Fibroblast of lung (primary cell): ENCODE data around the gene NRARP. TPM values are rescaled to one million over a fixed set of nuclear protein-coding genes. Genes with fewer than 3 reads are reported as not detected.

Source experiments
- DNase-seq, 2 donors: peaks; one replicate each; pipeline versions ENCODE4 v3.0.0 to v3.0.0-alpha.2; 2010; ENCODE audit warnings: low read depth in 2 of 2
- H2AFZ ChIP-seq: 2 replicates; pipeline ENCODE4 v1.5.1; 2012; ENCODE audit warnings: low read length, control low read depth, inconsistent platforms
- H3K27ac ChIP-seq: 2 replicates; pipeline ENCODE4 v1.5.1; 2011; ENCODE audit warnings: low read length, control low read depth; ENCODE audit not compliant: insufficient read depth
- H3K27me3 ChIP-seq: 2 replicates; pipeline ENCODE4 v1.5.1; 2011; ENCODE audit warnings: mild to moderate bottlenecking, low read length; ENCODE audit not compliant: control insufficient read depth, insufficient read depth
- H3K36me3 ChIP-seq: 2 replicates; pipeline ENCODE4 v1.5.1; 2011; ENCODE audit warnings: low read length; ENCODE audit not compliant: control insufficient read depth, insufficient read depth
- H3K4me1 ChIP-seq: 2 replicates; pipeline ENCODE4 v1.5.1; 2011; ENCODE audit warnings: low read length; ENCODE audit not compliant: control insufficient read depth, insufficient read depth; ENCODE audit errors: extremely low read depth
- H3K4me2 ChIP-seq: 2 replicates; pipeline ENCODE4 v1.5.1; 2011; ENCODE audit warnings: low read length, control low read depth; ENCODE audit not compliant: insufficient read depth; ENCODE audit errors: extremely low read depth
- H3K4me3 ChIP-seq, 4 experiments: fragments of 200-600 bp in 1 of 4; sonication (generic) in 1 of 4; replicated peaks in 1 of 4; 2 replicates each; pipeline ENCODE4 v1.5.1; 2011 to 2016; ENCODE audit warnings: low read length in 4 of 4, low read depth in 3 of 4, mild to moderate bottlenecking in 3 of 4, control low read depth in 2 of 4, inconsistent platforms in 1 of 4, mixed read lengths in 1 of 4; ENCODE audit not compliant: insufficient read depth in 1 of 4; ENCODE audit errors: control extremely low read depth in 1 of 4
- H3K79me2 ChIP-seq: 2 replicates; pipeline ENCODE4 v1.5.1; 2012; ENCODE audit warnings: mild to moderate bottlenecking, low read length, inconsistent platforms; ENCODE audit not compliant: control insufficient read depth, insufficient read depth
- H3K9ac ChIP-seq: 2 replicates; pipeline ENCODE4 v1.5.1; 2011; ENCODE audit warnings: mild to moderate bottlenecking, low read length, control low read depth; ENCODE audit not compliant: insufficient read depth
- H3K9me3 ChIP-seq: 2 replicates; pipeline ENCODE4 v1.5.1; 2012; ENCODE audit warnings: low read depth, low read length; ENCODE audit not compliant: control insufficient read depth, insufficient read depth
- H4K20me1 ChIP-seq: 2 replicates; pipeline ENCODE4 v1.5.1; 2011; ENCODE audit warnings: low read length; ENCODE audit not compliant: control insufficient read depth, insufficient read depth; ENCODE audit errors: extremely low read depth
- EZH2 ChIP-seq: IDR thresholded peaks from 2 replicates; pipeline ENCODE4 v1.5.1; 2012; ENCODE audit warnings: low read length, control low read depth, mild to moderate bottlenecking; ENCODE audit errors: missing control alignments
- polyA plus RNA-seq, 2 donors: library from polyadenylated mRNA; depleted of rRNA in 1 of 2; stranded (reverse) in 1 of 2; unstranded in 1 of 2; fragments of >200 nt; gene quantifications; 2 replicates each; pipeline ENCODE4 v1.2.1, GENCODE V29; 2011 to 2012; ENCODE audit warnings: missing spikeins in 1 of 2
- total RNA-seq: library from RNA; depleted of rRNA; stranded (reverse); fragments of >200 nt; gene quantifications from 2 replicates; pipeline ENCODE4 v1.2.1, GENCODE V29; 2014
- TF ChIP-seq, protein P1 (sequence below), 2 donors: IDR thresholded peaks in 1 of 2; conservative IDR thresholded peaks in 1 of 2; 1 replicate in 1 of 2; 2 replicates in 1 of 2; pipeline ENCODE4 v1.5.1; 2011 to 2012; ENCODE audit warnings: low read length in 2 of 2, control low read depth in 1 of 2, inconsistent platforms in 1 of 2, low read depth in 1 of 2, mild to moderate bottlenecking in 1 of 2

The NRARP gene
- total and polyA plus RNA-seq, 2 donors (not counting 1 experiment from before 2014, with no cell fraction given): 0.07 TPM; not detected in 1

DNA sequence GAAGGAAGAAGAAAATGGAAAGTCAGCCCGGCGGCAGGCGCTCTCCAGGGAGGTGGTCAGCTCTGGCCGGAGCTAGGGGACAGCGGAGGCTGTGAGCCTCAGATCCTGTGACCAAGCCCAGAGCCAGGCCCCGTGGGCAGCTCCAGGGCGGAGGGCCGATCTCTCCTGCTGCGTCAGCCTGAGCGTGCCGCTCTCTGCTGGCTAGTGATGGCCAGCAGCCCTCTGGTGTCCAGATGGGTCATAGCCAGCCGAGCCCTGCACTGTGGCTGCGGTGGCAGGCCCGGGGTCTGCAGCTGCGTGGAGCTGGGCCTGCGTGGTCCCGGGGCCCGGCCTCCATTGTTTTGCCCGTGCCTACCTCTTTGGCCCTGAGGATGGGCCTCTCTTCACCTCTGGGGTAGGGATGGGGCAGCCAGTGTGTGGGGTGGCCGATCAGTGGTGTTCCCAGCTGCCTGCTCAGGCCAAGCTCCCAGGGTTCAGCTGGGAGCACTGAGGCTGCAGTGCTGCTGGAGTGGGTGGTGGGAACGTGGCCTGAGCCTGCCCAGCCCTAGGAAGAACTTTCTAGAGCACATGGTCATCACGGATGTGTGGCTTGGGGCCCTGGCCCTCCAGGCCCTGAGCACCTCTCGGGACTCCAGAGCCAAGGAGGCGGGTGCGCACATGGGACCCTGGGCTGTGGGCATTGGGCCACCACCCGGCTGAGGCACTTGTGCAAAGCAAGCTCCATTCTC, 17.1 kb upstream of the NRARP start:
- DNase-seq: peak in 1 of 2 donors; percentile 43
- Histone ChIP-seq H3K9me3 (no peaks in the 10 kb centered on the region), H3K4me1 (no peaks in the 10 kb centered on the region), H3K79me2 (no peaks in the 10 kb centered on the region), H3K27me3 (no peaks in the 10 kb centered on the region), H4K20me1 (no peaks in the 10 kb centered on the region), H2AFZ (no peak overlapping the region), H3K4me2 (no peak overlapping the region), H3K27ac (no peak overlapping the region), H3K4me3 (no peak overlapping the region), H3K9ac (no peak overlapping the region), H3K36me3 (no peaks in the 10 kb centered on the region)
- TF ChIP-seq, protein P1, sequence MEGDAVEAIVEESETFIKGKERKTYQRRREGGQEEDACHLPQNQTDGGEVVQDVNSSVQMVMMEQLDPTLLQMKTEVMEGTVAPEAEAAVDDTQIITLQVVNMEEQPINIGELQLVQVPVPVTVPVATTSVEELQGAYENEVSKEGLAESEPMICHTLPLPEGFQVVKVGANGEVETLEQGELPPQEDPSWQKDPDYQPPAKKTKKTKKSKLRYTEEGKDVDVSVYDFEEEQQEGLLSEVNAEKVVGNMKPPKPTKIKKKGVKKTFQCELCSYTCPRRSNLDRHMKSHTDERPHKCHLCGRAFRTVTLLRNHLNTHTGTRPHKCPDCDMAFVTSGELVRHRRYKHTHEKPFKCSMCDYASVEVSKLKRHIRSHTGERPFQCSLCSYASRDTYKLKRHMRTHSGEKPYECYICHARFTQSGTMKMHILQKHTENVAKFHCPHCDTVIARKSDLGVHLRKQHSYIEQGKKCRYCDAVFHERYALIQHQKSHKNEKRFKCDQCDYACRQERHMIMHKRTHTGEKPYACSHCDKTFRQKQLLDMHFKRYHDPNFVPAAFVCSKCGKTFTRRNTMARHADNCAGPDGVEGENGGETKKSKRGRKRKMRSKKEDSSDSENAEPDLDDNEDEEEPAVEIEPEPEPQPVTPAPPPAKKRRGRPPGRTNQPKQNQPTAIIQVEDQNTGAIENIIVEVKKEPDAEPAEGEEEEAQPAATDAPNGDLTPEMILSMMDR (conservative IDR thresholded peaks at IDR 0.05 in 1 of 2, IDR thresholded peaks at IDR 0.05 in 1 of 2; ENCODE audit: low read depth in 1 of 2, low read length in 2 of 2): peak; percentile 13 to 14
- TF ChIP-seq EZH2: no peak

DNA sequence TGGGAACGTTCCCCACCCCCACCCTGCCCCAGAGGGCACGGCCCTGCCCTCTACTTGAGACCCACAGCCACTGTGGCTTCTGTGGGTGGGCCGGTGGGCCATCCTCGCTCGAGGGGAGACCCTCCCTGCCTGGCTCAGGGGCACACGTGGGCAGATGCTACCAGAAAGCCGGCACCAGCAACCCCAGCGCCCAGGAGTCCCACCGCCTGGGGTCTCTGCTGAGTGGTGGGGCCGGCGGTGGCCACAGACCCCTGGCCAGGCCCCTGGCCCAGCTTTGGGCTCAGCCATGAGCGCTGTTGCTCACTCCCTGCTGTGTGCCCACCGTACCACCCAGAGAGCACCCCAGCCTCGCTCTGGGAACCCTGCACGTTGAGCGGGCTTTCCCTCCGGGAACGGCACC, 16.5 kb upstream of the NRARP start:
- Histone ChIP-seq H3K79me2 (no peaks in the 10 kb centered on the region), H3K36me3 (no peaks in the 10 kb centered on the region), H3K27me3 (no peaks in the 10 kb centered on the region), H3K9me3 (no peaks in the 10 kb centered on the region), H4K20me1 (no peaks in the 10 kb centered on the region), H2AFZ (no peak overlapping the region), H3K4me1 (no peaks in the 10 kb centered on the region), H3K4me3 (no peak overlapping the region), H3K27ac (no peak overlapping the region), H3K4me2 (no peak overlapping the region), H3K9ac (no peak overlapping the region)
- TF ChIP-seq, protein P1 (conservative IDR thresholded peaks at IDR 0.05 in 1 of 2, IDR thresholded peaks at IDR 0.05 in 1 of 2; ENCODE audit: low read depth in 1 of 2, low read length in 2 of 2): no peak
- TF ChIP-seq EZH2: no peak
- DNase-seq: no peak

DNA sequence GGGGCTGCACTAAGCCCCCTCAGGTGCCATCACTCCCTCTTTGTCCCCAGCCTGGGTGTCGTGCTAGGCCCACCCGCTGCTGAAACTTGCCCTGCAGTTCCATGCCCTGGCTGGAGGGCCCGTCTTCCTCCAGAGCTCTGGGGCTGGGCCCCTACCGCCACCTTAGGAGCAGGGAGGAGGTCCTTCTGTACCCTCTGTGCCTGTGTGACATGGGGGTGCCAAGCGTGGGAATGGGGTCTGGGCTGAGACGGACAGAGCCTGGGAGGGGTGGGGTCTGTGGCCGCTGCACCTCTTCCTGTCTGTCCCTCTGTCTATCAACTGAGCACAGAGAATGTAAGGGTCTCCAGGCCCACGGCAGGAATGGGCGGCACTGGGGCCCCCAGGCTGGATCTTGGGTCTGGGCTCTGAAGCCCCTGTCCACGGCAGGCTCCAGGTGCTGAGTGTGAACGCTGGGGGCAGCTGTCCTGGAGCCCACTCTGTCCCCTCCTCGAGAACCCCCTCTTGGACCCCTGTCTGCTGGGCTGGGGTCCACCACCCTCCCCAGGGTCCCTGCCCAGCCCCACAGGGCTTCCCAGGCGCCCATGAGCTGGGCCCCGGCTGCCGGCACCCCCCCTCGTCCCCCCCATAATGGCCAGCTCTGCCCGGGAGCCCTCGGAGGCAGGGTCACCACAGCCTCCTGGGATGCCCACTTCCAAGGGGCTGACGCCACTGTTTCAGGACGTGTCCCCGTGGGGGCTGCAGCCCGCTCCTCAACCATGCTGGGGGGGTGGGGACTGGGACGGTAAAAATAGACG, 15.8 kb upstream of the NRARP start:
- Histone ChIP-seq H3K9me3 (no peaks in the 10 kb centered on the region), H3K4me1 (no peaks in the 10 kb centered on the region)
- no peak for DNase-seq

More for the DNA sequence above, 15.8 kb upstream of the NRARP start:
- Histone ChIP-seq H3K27me3 (no peaks in the 10 kb centered on the region), H4K20me1 (no peaks in the 10 kb centered on the region), H3K4me2 (no peak overlapping the region), H3K79me2 (no peaks in the 10 kb centered on the region), H3K36me3 (no peaks in the 10 kb centered on the region), H3K9ac (no peak overlapping the region), H2AFZ (no peak overlapping the region), H3K27ac (no peak overlapping the region), H3K4me3 (no peak overlapping the region)
- TF ChIP-seq, protein P1 (conservative IDR thresholded peaks at IDR 0.05 in 1 of 2, IDR thresholded peaks at IDR 0.05 in 1 of 2; ENCODE audit: low read depth in 1 of 2, low read length in 2 of 2): no peak
- no peak for TF ChIP-seq EZH2
